Measurements from ENCODE around the gene NUP107.

DNA sequence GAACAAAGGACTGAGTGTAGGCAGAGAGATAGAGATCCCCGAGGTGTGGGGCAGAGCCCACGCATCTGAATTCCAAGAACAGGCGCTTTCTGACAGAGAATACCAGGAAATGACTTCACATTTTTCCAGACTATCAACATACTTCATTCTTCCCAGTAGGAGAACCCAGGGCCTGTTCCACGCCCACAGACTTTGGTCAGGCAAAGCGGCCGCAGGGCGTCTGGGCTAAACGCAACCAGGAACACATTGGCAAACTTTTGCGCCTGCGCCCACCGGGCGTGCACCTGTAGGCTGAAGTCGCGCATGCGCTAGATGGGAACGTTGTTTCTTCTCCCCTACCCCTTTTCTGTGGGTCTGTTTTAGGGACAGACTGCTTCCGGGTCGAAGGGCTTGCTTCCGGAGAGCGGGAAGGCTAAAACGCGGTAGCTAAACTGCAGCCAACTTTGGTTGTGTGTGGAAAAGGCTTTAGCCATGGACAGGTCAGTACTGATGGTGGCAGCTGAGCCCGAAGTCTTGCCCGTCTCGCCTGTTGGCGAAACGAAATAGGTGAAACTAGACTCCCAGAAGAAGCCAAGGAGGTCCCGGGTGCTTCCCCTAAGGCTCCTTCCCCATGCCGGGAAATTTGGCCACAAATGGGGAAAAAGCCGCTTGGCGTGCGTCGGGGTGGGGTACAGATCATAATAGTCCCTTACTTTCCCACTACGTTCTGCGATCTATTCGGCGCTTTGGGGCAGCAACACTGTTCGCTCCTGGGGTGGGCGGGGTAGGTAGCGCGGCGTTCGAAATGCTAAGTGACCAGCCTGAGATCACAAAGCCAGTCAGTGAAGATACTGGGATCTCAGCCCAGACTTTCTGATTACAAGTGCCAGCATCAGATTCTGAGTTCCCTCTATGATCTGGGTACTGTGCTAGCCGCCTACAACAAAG lies at the start of gene NUP107:
- TF ChIP-seq YY1 (IDR thresholded peaks at IDR 0.05; ENCODE audit: insufficient read depth, insufficient read length) = no peak
- TF ChIP-seq ZNF274 (IDR thresholded peaks at IDR 0.05; ENCODE audit: low read depth, low read length) = no peak

All from NT2/D1 (cell line).